ENCODE measurements around the gene SF1. TPM values are rescaled to one million over a fixed set of nuclear protein-coding genes. Genes with fewer than 3 reads are reported as not detected.

Gene SF1
- total and polyA plus RNA-seq, 2 of the 8 experiments (the other 6 are each of a cell fraction or from before 2014, with no cell fraction given) = 72.7 to 353 TPM

- H4K8ac ChIP-seq (ENCODE audit: extremely low read depth, insufficient read depth, low read length) = no peak overlapping the region
- H3K4me2 ChIP-seq (ENCODE audit: insufficient read depth in 1 of 2, low read depth in 2 of 2, low read length in 2 of 2) = no peak overlapping the region
- H3K4me3 ChIP-seq (ENCODE audit: extremely low read depth in 1 of 4, insufficient read depth in 2 of 4, low read depth in 3 of 4, low read length in 4 of 4) = no peak overlapping the region
- whole genome bisulfite sequencing, 2 experiments (ENCODE audit: extremely low coverage in 1 of 2, insufficient coverage in 1 of 2, insufficient read length in 1 of 2, insufficient replicate concordance in 2 of 2, low coverage in 1 of 2, low lambda C conversion rate in 2 of 2, missing lambda C conversion rate in 1 of 2) = 96% methylated on average over 9 of the region's 9 CpGs; no CpG with 5 or more reads in 1 of the 2 experiments
- H3K9ac ChIP-seq (replicated peaks in 1 of 4; ENCODE audit: extremely low read depth in 1 of 4, low read depth in 3 of 4, low read length in 3 of 4) = no peak overlapping the region
- no peaks in the 10 kb centered on the region for H4K20me1 ChIP-seq (replicated peaks in 1 of 2; ENCODE audit: control insufficient read depth in 1 of 2, insufficient read depth in 2 of 2, low read length in 2 of 2)
- ChIA-PET CTCF (ENCODE audit: partially characterized antibody) (interaction anchor here (0.7 to 23.7 kb wide), 7 partner anchors 9 to 384 kb away, joined by 3 to 376 read pairs (median 3); partner anchors contain the start of genes PYGM and RASGRP2), POLR2A (ENCODE audit: partially characterized antibody) (interaction anchor here (29.2 to 42.9 kb wide), 2 partner anchors 2 to 15 kb away, joined by 1087 read pairs; partner anchors contain the start of genes PYGM, RASGRP2 and SF1)
- H4K5ac ChIP-seq (ENCODE audit: insufficient read length, low read depth, low read length) = no peak overlapping the region
- no peaks in the 10 kb centered on the region for H3K9me3 ChIP-seq (ENCODE audit: insufficient read depth in 2 of 2, low read depth in 1 of 2, low read length in 1 of 2)
- no peak overlapping the region for H3K23ac ChIP-seq (ENCODE audit: insufficient read length)
- H2BK120ac ChIP-seq (replicated peaks; ENCODE audit: low read depth, low read length) = no peak overlapping the region
- no peak overlapping the region for H2BK15ac ChIP-seq (ENCODE audit: low read length)
- no peak for FAIRE-seq
- no peak overlapping the region for H3K18ac ChIP-seq (ENCODE audit: extremely low read depth, low read length)
- H3K27me3 ChIP-seq (replicated peaks in 1 of 4; ENCODE audit: control insufficient read depth in 3 of 4, extremely low read depth in 1 of 4, insufficient read depth in 3 of 4, low read length in 3 of 4) = no peaks in the 10 kb centered on the region
- H2BK5ac ChIP-seq (ENCODE audit: low read depth, low read length) = no peak overlapping the region
- no peak overlapping the region for H3K56ac ChIP-seq (replicated peaks; ENCODE audit: insufficient read length, low read depth, low read length)
- H3K79me1 ChIP-seq (ENCODE audit: low read depth, low read length) = no peaks in the 10 kb centered on the region
- H2BK20ac ChIP-seq (ENCODE audit: low read length) = no peak overlapping the region
- H3K4ac ChIP-seq (replicated peaks; ENCODE audit: insufficient read length, low read depth, low read length) = no peak overlapping the region
- H2AFZ ChIP-seq (ENCODE audit: low read length) = no peak overlapping the region
- H3K36me3 ChIP-seq (ENCODE audit: control insufficient read depth in 2 of 4, insufficient read depth in 4 of 4, low read length in 3 of 4) = no peaks in the 10 kb centered on the region; a peak in 1 of 8 replicates
- H2AK5ac ChIP-seq (ENCODE audit: low read depth, low read length) = no peak overlapping the region
- no peaks in the 10 kb centered on the region; the same call in 1 of the 2 replicates for H3K23me2 ChIP-seq (ENCODE audit: low read depth, low read length)
- no peak overlapping the region for H2BK12ac ChIP-seq (ENCODE audit: low read depth, low read length)
- no peak overlapping the region for H3K14ac ChIP-seq (ENCODE audit: insufficient read length)
- H3K79me2 ChIP-seq (ENCODE audit: control insufficient read depth in 1 of 2, insufficient read depth in 2 of 2, low read length in 2 of 2) = no peaks in the 10 kb centered on the region
- peaks cover 0 to 7% (median 4%) of the 10 kb centered on the region in 4 experiments; a peak in 4 of 7 replicates for H3K4me1 ChIP-seq (replicated peaks in 1 of 4; ENCODE audit: control insufficient read depth in 3 of 4, insufficient read depth in 4 of 4, low read length in 3 of 4)
- DNase-seq (ENCODE audit: low read depth in 1 of 2, low spot score in 2 of 2) = no peak
- H4K91ac ChIP-seq (replicated peaks; ENCODE audit: insufficient read length, low read length) = no peak overlapping the region
- H3K27ac ChIP-seq (ENCODE audit: low read depth, low read length) = no peak overlapping the region
- TF ChIP-seq RXRA (IDR thresholded peaks at IDR 0.05; ENCODE audit: insufficient read depth, low read depth, low read length) (no peak), TAF7 (optimal IDR thresholded peaks at IDR 0.05; ENCODE audit: borderline replicate concordance, low read depth, low read length) (no peak), JUND (IDR thresholded peaks at IDR 0.05; ENCODE audit: low read length) (no peak), FOSL1 (IDR thresholded peaks at IDR 0.05; ENCODE audit: insufficient read depth, low read depth, low read length) (no peak), ATF2 (IDR thresholded peaks at IDR 0.05; ENCODE audit: low read length) (no peak), TBP (IDR thresholded peaks at IDR 0.05; ENCODE audit: low read depth, low read length) (no peak), NANOG (IDR thresholded peaks at IDR 0.05; ENCODE audit: insufficient read depth, low read depth, low read length, poor library complexity, severe bottlenecking) (no peak), EZH2 (IDR thresholded peaks at IDR 0.05; ENCODE audit: low read depth, low read length, severe bottlenecking) (no peak), BRCA1 (IDR thresholded peaks at IDR 0.05; ENCODE audit: low read depth, low read length) (no peak), POLR2AphosphoS5 (IDR thresholded peaks at IDR 0.05; ENCODE audit: low read depth, low read length) (no peak)
Measured at GRCh38 chr11:64751136-64751535, 27.2 kb downstream of the SF1 start.

Data from H1 (cell line).